Gastroesophageal sphincter (tissue), 4 donors: Measurements from ENCODE around the gene C9orf72. TPM values are rescaled to one million over a fixed set of nuclear protein-coding genes. Genes with fewer than 3 reads are reported as not detected.

ENCODE experiments used
- ATAC-seq: fragments of 150-250 bp; one replicate; pipeline ENCODE4 v1.9.1; 2016; ENCODE audit warnings: mild to moderate bottlenecking, moderate library complexity
- H3K27ac ChIP-seq, 4 donors: fragments of 200-600 bp; sonication (generic) in 3 of 4; 1 replicate in 3 of 4; 2 replicates in 1 of 4; pipeline ENCODE4 v1.5.1; 2016 to 2019
- H3K27me3 ChIP-seq: fragments of 200-600 bp; sonication (generic); one replicate; pipeline ENCODE4 v1.5.1; 2019
- H3K36me3 ChIP-seq, 2 donors: fragments of 200-600 bp; sonication (generic); one replicate each; pipeline ENCODE4 v1.5.1; 2019; ENCODE audit warnings: control low read depth in 1 of 2
- H3K4me1 ChIP-seq, 3 donors: fragments of 200-600 bp; sonication (generic); 1 replicate in 2 of 3; 2 replicates in 1 of 3; pipeline ENCODE4 v1.5.1; 2016 to 2019; ENCODE audit warnings: control low read depth in 2 of 3
- H3K4me3 ChIP-seq, 2 donors: fragments of 200-600 bp; sonication (generic); one replicate each; pipeline ENCODE4 v1.5.1; 2019; ENCODE audit warnings: mild to moderate bottlenecking in 1 of 2, moderate library complexity in 1 of 2
- H3K9me3 ChIP-seq, 3 donors: fragments of 200-600 bp; sonication (generic); one replicate each; pipeline ENCODE4 v1.5.1; 2017 to 2019; ENCODE audit warnings: control low read depth in 2 of 3
- EP300 ChIP-seq: sonication (generic); formaldehyde crosslinking; IDR thresholded peaks from one replicate; pipeline ENCODE4 v1.6.1; 2017; ENCODE audit warnings: antibody characterized with exemption, mild to moderate bottlenecking
- POLR2A ChIP-seq, 2 donors: fragments of 450-650 bp; IDR thresholded peaks; one replicate each; pipeline ENCODE4 v1.6.1; 2017; ENCODE audit warnings: antibody characterized with exemption in 2 of 2, mild to moderate bottlenecking in 2 of 2, moderate library complexity in 1 of 2
- POLR2AphosphoS5 ChIP-seq: sonication (generic); formaldehyde crosslinking; IDR thresholded peaks from one replicate; pipeline ENCODE4 v1.6.1; 2017; ENCODE audit warnings: antibody characterized with exemption
- WGBS, 2 donors: methylation state at CpG; one replicate each; pipeline ENCODE4 v1.1.5; 2018; ENCODE audit warnings: low coverage in 1 of 2; 5-methylcytosine and 5-hydroxymethylcytosine counted together
- total RNA-seq, 4 donors: library from RNA; depleted of rRNA; stranded (reverse); fragments of >200 nt; gene quantifications; one replicate each; pipeline ENCODE4 v1.1.0, GENCODE V29; 2016
- TF ChIP-seq, protein P1 (sequence below), 4 experiments: fragments of 200-600 bp in 2 of 4; fragments of 450-650 bp in 2 of 4; sonication (generic) in 1 of 4; IDR thresholded peaks; one replicate each; pipeline ENCODE4 v1.5.1; 2017 to 2019; ENCODE audit warnings: antibody characterized with exemption in 4 of 4, mild to moderate bottlenecking in 2 of 4, moderate library complexity in 2 of 4

C9orf72 gene
- total RNA-seq, 4 donors from 2014 or later = 8.9 to 28.3 (median 16.0) TPM

DNA sequence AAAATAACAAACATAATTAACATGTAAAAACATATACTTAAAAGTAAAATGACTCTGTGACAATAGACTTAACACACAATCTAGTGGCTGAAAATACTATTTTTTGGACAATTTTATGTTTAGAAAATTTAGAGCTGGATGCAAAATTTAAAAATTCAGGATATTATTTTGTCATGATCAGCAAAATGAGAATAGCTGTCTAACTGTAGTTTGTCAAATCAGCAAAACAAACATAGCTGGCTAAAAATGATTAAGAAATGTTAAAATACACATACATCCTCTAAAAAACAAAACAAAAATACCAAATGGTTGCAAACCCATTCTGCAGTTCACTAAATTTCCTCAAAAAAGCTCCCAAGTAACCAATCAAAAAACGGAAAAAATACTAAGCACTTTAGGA is 18.6 kb downstream of the C9orf72 start:
- no peaks in the 10 kb centered on the region for H3K27me3 ChIP-seq
- no peaks in the 10 kb centered on the region for H3K4me1 ChIP-seq
- no peak overlapping the region for H3K27ac ChIP-seq
- no peaks in the 10 kb centered on the region for H3K9me3 ChIP-seq
- TF ChIP-seq, protein P1, sequence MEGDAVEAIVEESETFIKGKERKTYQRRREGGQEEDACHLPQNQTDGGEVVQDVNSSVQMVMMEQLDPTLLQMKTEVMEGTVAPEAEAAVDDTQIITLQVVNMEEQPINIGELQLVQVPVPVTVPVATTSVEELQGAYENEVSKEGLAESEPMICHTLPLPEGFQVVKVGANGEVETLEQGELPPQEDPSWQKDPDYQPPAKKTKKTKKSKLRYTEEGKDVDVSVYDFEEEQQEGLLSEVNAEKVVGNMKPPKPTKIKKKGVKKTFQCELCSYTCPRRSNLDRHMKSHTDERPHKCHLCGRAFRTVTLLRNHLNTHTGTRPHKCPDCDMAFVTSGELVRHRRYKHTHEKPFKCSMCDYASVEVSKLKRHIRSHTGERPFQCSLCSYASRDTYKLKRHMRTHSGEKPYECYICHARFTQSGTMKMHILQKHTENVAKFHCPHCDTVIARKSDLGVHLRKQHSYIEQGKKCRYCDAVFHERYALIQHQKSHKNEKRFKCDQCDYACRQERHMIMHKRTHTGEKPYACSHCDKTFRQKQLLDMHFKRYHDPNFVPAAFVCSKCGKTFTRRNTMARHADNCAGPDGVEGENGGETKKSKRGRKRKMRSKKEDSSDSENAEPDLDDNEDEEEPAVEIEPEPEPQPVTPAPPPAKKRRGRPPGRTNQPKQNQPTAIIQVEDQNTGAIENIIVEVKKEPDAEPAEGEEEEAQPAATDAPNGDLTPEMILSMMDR (IDR thresholded peaks at IDR 0.05) = no peak
- TF ChIP-seq POLR2AphosphoS5 (no peak), POLR2A (IDR thresholded peaks at IDR 0.05) (no peak), EP300 (no peak)
- peaks cover 3 to 86% of the 10 kb centered on the region in 2 donors for H3K36me3 ChIP-seq
- ATAC-seq = no peak
- H3K4me3 ChIP-seq = no peak overlapping the region
- 83 to 93% methylated on average over 1 of the region's 1 CpG for WGBS, 2 donors

DNA sequence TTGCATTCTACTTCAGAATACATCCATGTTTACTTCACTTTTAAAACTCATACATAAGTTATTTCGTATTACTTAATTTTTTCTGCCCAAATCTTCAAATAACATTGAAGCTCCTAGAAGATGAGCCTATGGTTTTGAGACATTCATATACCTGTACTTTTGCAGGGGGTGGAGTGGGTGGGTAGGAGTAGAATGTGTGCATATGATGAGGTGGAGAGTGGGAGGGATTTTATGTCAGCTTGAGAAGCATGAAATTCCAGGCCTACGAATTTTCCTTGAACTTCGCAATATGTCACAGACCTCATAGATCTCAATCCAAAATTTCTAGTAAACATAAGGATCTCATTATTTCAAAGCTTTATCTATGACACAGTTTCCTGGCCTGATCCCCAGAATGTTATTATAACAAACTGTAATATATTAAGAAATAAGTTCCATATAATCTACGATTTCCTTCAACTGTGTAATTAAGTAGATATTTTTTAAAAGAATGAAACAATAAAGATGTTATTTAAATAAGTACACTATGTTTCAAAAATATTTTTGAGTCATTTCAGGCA is 24.0 kb downstream of the C9orf72 start:
- H3K4me3 ChIP-seq = no peak overlapping the region
- H3K27me3 ChIP-seq = no peaks in the 10 kb centered on the region
- no peaks in the 10 kb centered on the region for H3K9me3 ChIP-seq
- H3K27ac ChIP-seq = peak overlapping the region in 2 of 4 donors; percentile 32 to 53
- no peak for ATAC-seq
- WGBS, 2 donors = 26 to 48% methylated on average over 4 of the region's 4 CpGs
- peaks cover 2 to 54% of the 10 kb centered on the region in 2 donors for H3K36me3 ChIP-seq
- H3K4me1 ChIP-seq = peaks cover 0 to 12% (median 8%) of the 10 kb centered on the region in 3 donors
- TF ChIP-seq POLR2A (IDR thresholded peaks at IDR 0.05) = no peak
- TF ChIP-seq POLR2AphosphoS5 = no peak
- TF ChIP-seq, protein P1 (IDR thresholded peaks at IDR 0.05) = no peak
- TF ChIP-seq EP300 = no peak

DNA sequence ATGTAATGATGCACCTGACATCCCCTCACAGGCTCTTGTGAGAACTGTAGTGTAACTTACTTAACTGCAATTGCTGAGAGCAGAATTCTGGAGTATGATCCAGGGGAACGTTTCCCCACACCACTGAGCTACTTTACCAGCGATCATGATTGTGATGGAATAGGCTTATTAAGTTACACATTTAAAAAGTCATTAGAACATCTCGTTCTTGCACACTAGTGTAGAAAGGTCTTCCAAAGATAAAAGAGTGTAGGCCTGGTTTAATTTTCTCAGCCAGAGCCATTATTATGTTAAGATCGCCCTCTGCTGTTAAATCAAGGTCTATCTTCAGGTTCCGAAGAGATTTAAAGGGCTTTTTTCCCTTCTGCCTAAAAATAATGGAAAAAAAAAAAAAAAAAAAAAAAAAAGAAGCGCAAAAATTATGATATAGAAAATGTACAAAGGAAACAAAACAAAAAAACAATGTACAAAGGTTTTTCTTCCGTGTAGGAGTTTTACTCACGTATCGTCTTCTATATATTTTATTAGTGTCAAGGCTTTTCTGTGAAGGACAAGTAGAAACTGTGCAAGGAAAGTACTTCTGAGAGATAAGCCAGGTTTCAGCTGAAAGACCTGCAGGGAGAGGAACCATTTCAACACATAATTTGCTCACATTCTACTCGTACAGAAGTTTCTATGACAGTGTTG is 25.1 kb downstream of the C9orf72 start:
- TF ChIP-seq, protein P1 (IDR thresholded peaks at IDR 0.05) = peak; percentile 34 to 70 (median 64)
- TF ChIP-seq EP300 (no peak), POLR2AphosphoS5 (peak; percentile 81)
- peaks cover 0 to 12% (median 8%) of the 10 kb centered on the region in 3 donors for H3K4me1 ChIP-seq
- 18 to 34% methylated on average over 10 of the region's 10 CpGs for WGBS, 2 donors
- peak; percentile 91 for ATAC-seq
- no peaks in the 10 kb centered on the region for H3K9me3 ChIP-seq
- no peak overlapping the region for H3K4me3 ChIP-seq
- H3K27me3 ChIP-seq = no peaks in the 10 kb centered on the region
- peak overlapping the region; percentile 20 to 60 (median 56) for H3K27ac ChIP-seq
- peaks cover 0 to 43% of the 10 kb centered on the region in 2 donors for H3K36me3 ChIP-seq

DNA sequence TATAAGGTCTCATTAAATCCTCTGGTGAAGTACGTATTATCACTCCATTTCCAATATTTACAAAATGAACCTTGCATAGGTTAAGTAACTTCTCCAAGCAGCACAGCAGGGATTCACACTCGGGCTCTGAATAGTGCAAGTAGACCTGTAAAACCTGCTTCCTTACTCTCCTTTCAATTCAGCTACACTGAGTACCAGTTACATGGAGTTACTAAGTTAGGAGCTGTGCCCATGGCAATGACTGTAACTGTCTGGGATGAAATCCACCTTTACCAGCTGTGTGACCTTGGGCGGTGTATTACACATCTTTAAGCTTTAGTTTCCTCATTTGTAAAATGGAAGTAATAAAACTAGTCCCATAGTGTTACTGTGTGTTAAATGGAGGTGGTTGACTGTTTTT is 27.8 kb downstream of the C9orf72 start:
- 81 to 100% methylated on average over 3 of the region's 3 CpGs for WGBS, 2 donors
- H3K36me3 ChIP-seq = peaks cover 0 to 20% of the 10 kb centered on the region in 2 donors
- no peaks in the 10 kb centered on the region for H3K27me3 ChIP-seq
- H3K4me3 ChIP-seq = no peak overlapping the region
- TF ChIP-seq POLR2AphosphoS5 (no peak), POLR2A (IDR thresholded peaks at IDR 0.05) (no peak)
- no peaks in the 10 kb centered on the region for H3K9me3 ChIP-seq
- peaks cover 7 to 38% (median 13%) of the 10 kb centered on the region in 3 donors for H3K4me1 ChIP-seq
- no peak overlapping the region for H3K27ac ChIP-seq
- no peak for ATAC-seq

DNA sequence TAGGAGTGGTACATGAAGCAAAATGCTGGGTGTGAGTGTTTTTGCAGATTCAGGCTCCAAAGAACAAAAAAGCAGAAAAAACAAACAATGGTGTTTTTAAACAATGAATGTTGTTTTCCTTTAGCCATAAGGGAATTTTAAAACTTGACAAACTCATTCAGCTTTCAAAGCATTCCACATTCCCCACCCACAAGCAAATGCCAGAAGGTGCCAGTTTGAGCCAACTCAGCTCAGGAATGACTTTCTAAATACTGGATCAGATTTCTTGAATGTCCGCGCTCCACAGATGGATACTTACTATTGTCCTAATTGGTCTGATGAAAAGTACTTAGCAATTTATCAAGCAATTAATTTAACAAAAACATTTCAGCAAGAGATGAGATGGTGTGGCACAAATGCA is 30.8 kb downstream of the C9orf72 start:
- no peak for ATAC-seq
- Histone ChIP-seq H3K4me1 (peaks cover 17 to 58% (median 20%) of the 10 kb centered on the region in 3 donors), H3K9me3 (no peaks in the 10 kb centered on the region), H3K27ac (peak overlapping the region in 2 of 4 donors; percentile 3 to 93), H3K27me3 (no peaks in the 10 kb centered on the region), H3K36me3 (peaks cover 0 to 10% of the 10 kb centered on the region in 2 donors), H3K4me3 (no peak overlapping the region)
- WGBS, 2 donors = 42 to 77% methylated on average over 2 of the region's 2 CpGs
- no peak for TF ChIP-seq POLR2AphosphoS5

DNA sequence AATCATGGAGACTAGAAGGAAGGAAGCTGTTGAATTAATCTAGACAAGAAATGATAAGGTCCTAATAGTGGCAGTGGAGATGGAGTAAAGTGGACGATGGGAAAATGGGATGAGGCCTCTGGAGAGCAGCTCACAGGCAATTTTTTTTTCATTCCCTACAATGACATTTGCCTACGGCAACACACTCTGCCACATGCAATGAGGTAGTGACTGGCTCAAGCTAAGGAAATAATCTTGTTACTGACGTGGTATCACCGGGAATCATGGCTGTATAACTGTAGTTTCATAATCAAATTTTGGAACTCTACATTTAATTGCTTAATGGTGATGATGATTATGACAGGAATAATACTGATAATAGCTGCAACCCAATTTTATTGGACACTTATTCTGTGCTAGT is 31.5 kb downstream of the C9orf72 start:
- no peak for ATAC-seq
- no peaks in the 10 kb centered on the region for H3K9me3 ChIP-seq
- TF ChIP-seq EP300 (no peak), POLR2A (IDR thresholded peaks at IDR 0.05) (no peak), POLR2AphosphoS5 (no peak)
- TF ChIP-seq, protein P1 (IDR thresholded peaks at IDR 0.05) = no peak
- peaks cover 17 to 60% (median 17%) of the 10 kb centered on the region in 3 donors for H3K4me1 ChIP-seq
- H3K4me3 ChIP-seq = no peak overlapping the region
- H3K27me3 ChIP-seq = no peaks in the 10 kb centered on the region
- H3K36me3 ChIP-seq = peaks cover 0 to 7% of the 10 kb centered on the region in 2 donors
- 86 to 91% methylated on average over 4 of the region's 4 CpGs for whole genome bisulfite sequencing, 2 donors
- peak overlapping the region in 3 of 4 donors; percentile 75 to 93 (median 85) for H3K27ac ChIP-seq
